Colon (tissue), 2 donors: ENCODE data around the gene CDH13.

Source experiments
- FAIRE-seq: peaks from 2 replicates; lab custom pipeline; 2012; peaks lifted over from hg19 to GRCh38; lab: Jason Lieb, UNC
- donor health status: control.
- donor health status: control.

CDH13 gene

GRCh38 chr16:82788919-82789318, 162.2 kb downstream of the CDH13 start:
- no peak for FAIRE-seq

- no peak for FAIRE-seq
Observed at GRCh38 chr16:82792693-82793092, 165.9 kb downstream of the CDH13 start.

- no peak for FAIRE-seq
Observed at GRCh38 chr16:82793528-82794245, 166.9 kb downstream of the CDH13 start.

- no peak for FAIRE-seq
Observed at GRCh38 chr16:82796047-82796446, 169.3 kb downstream of the CDH13 start.

GRCh38 chr16:82801361-82801760, 174.6 kb downstream of the CDH13 start:
- no peak for FAIRE-seq

GRCh38 chr16:82805866-82806265, 179.1 kb downstream of the CDH13 start:
- no peak for FAIRE-seq

- no peak for FAIRE-seq
Observed at GRCh38 chr16:82807311-82807710, 180.5 kb downstream of the CDH13 start.

- FAIRE-seq: no peak
Observed at GRCh38 chr16:82808036-82808435, 181.3 kb downstream of the CDH13 start.

GRCh38 chr16:82810077-82810476, 183.3 kb downstream of the CDH13 start:
- no peak for FAIRE-seq

GRCh38 chr16:82814059-82814458, 187.3 kb downstream of the CDH13 start:
- no peak for FAIRE-seq

- no peak for FAIRE-seq
Observed at GRCh38 chr16:82819286-82819685, 192.5 kb downstream of the CDH13 start.

- no peak for FAIRE-seq
Observed at GRCh38 chr16:82820855-82821254, 194.1 kb downstream of the CDH13 start.

- no peak for FAIRE-seq
Observed at GRCh38 chr16:82824408-82824807, 197.6 kb downstream of the CDH13 start.

GRCh38 chr16:82829301-82829700, 202.5 kb downstream of the CDH13 start:
- no peak for FAIRE-seq

GRCh38 chr16:82830944-82831343, 204.2 kb downstream of the CDH13 start:
- no peak for FAIRE-seq

GRCh38 chr16:82832821-82833220, 206.1 kb downstream of the CDH13 start:
- FAIRE-seq: no peak

- no peak for FAIRE-seq
Observed at GRCh38 chr16:82833378-82833993, 206.7 kb downstream of the CDH13 start.

GRCh38 chr16:82834151-82834815, 207.5 kb downstream of the CDH13 start:
- FAIRE-seq: no peak

GRCh38 chr16:82835487-82836155, 208.9 kb downstream of the CDH13 start:
- no peak for FAIRE-seq

- no peak for FAIRE-seq
Observed at GRCh38 chr16:82841108-82841507, 214.3 kb downstream of the CDH13 start.

GRCh38 chr16:82843606-82844271, 217.0 kb downstream of the CDH13 start:
- FAIRE-seq: no peak

- no peak for FAIRE-seq
Observed at GRCh38 chr16:82845116-82845515, 218.3 kb downstream of the CDH13 start.
